GM23338 (cell line): ENCODE data around the gene SLC38A9. TPM values are rescaled to one million over a fixed set of nuclear protein-coding genes. Genes with fewer than 3 reads are reported as not detected.

Experiments used
- ATAC-seq: fragments of 200-7000 bp; cut with Tn5 transposase; 3 replicates; pipeline ENCODE4 v1.9.1; 2020
- DNase-seq: peaks from one replicate; pipeline ENCODE4 v3.0.0-alpha.2; 2015; ENCODE audit warnings: low spot score
- H2AFZ ChIP-seq: fragments of 200-600 bp; sonication (generic); 2 replicates; pipeline ENCODE4 v1.8.0; 2016; ENCODE audit warnings: antibody characterized with exemption, mild to moderate bottlenecking, moderate library complexity
- H3F3A ChIP-seq: fragments of 200-600 bp; sonication (generic); replicated peaks from 2 replicates; pipeline ENCODE4 v1.8.0; 2017; ENCODE audit warnings: antibody characterized with exemption, mixed run types, low read depth
- H3K27ac ChIP-seq: fragments of 200-600 bp; sonication (generic); 2 replicates; pipeline ENCODE4 v1.6.1; 2016; ENCODE audit warnings: low read depth
- H3K27me3 ChIP-seq: fragments of 200-600 bp; sonication (generic); 2 replicates; pipeline ENCODE4 v1.8.0; 2016; ENCODE audit warnings: mild to moderate bottlenecking, mixed run types, moderate library complexity; ENCODE audit not compliant: insufficient read depth
- H3K36me3 ChIP-seq: fragments of 200-600 bp; sonication (generic); 2 replicates; pipeline ENCODE4 v1.8.0; 2016; ENCODE audit warnings: mild to moderate bottlenecking; ENCODE audit not compliant: insufficient read depth
- H3K4me1 ChIP-seq: fragments of 200-600 bp; sonication (generic); 2 replicates; pipeline ENCODE4 v1.8.0; 2016; ENCODE audit warnings: mild to moderate bottlenecking, moderate library complexity; ENCODE audit not compliant: insufficient read depth
- H3K4me2 ChIP-seq: fragments of 200-600 bp; sonication (generic); 2 replicates; pipeline ENCODE4 v1.7.1; 2017; ENCODE audit warnings: mixed run types
- H3K4me3 ChIP-seq: fragments of 200-600 bp; sonication (generic); 2 replicates; pipeline ENCODE4 v1.6.1; 2016; ENCODE audit warnings: mixed run types
- H3K79me2 ChIP-seq: fragments of 200-600 bp; sonication (generic); replicated peaks from 2 replicates; pipeline ENCODE4 v1.8.0; 2017; ENCODE audit warnings: mild to moderate bottlenecking; ENCODE audit not compliant: insufficient read depth
- H3K9me2 ChIP-seq: fragments of 200-600 bp; sonication (generic); 2 replicates; pipeline ENCODE4 v1.8.0; 2017; ENCODE audit not compliant: insufficient read depth
- H4K20me1 ChIP-seq: fragments of 200-600 bp; sonication (generic); replicated peaks from 2 replicates; pipeline ENCODE4 v1.8.0; 2017; ENCODE audit warnings: mild to moderate bottlenecking; ENCODE audit not compliant: insufficient read depth
- H3K27ac Mint-ChIP-seq: 2 replicates; pipeline ENCODE4 v1.8.0; 2020; ENCODE audit warnings: inconsistent platforms, mild to moderate bottlenecking, moderate library complexity, mixed read lengths
- H3K27me3 Mint-ChIP-seq: 3 replicates; pipeline ENCODE4 v1.8.0; 2022; ENCODE audit warnings: low read depth, mild to moderate bottlenecking, moderate library complexity, mixed read lengths, inconsistent platforms; ENCODE audit not compliant: insufficient read depth, poor library complexity
- H3K36me3 Mint-ChIP-seq: 3 replicates; pipeline ENCODE4 v1.8.0; 2021; ENCODE audit warnings: low read depth, mild to moderate bottlenecking, inconsistent platforms, moderate library complexity, mixed read lengths
- H3K4me1 Mint-ChIP-seq: 3 replicates; pipeline ENCODE4 v1.8.0; 2020; ENCODE audit warnings: mild to moderate bottlenecking, inconsistent platforms, mixed read lengths
- H3K4me3 Mint-ChIP-seq: 3 replicates; pipeline ENCODE4 v1.8.0; 2021; ENCODE audit warnings: moderate library complexity, mild to moderate bottlenecking, inconsistent platforms, mixed read lengths
- H3K9me3 Mint-ChIP-seq: 3 replicates; pipeline ENCODE4 v1.8.0; 2020; ENCODE audit warnings: moderate library complexity, mild to moderate bottlenecking, inconsistent platforms, mixed read lengths
- CREB1 ChIP-seq: fragments of 250-450 bp; sonication (Bioruptor Pico); IDR thresholded peaks from 2 replicates; pipeline ENCODE4 v1.5.0; 2020; ENCODE audit warnings: low read depth, mild to moderate bottlenecking, moderate library complexity
- CTCF ChIP-seq, 2 experiments: fragments of 200-600 bp in 1 of 2; sonication (generic) in 1 of 2; conservative IDR thresholded peaks; 2 replicates each; pipeline versions ENCODE4 v1.5.1 to v1.6.1; 2016 to 2017; ENCODE audit warnings: antibody characterized with exemption in 2 of 2, low read depth in 2 of 2, mild to moderate bottlenecking in 2 of 2, moderate library complexity in 1 of 2
- ETS1 ChIP-seq: IDR thresholded peaks from 2 replicates; pipeline ENCODE4 v1.6.1; 2016; ENCODE audit warnings: antibody characterized with exemption
- EZH2 ChIP-seq: fragments of 200-600 bp; sonication (generic); IDR thresholded peaks from one replicate; pipeline ENCODE4 v1.8.0; 2017; ENCODE audit warnings: antibody characterized with exemption, mild to moderate bottlenecking, low read depth; ENCODE audit not compliant: unreplicated experiment
- EZH2phosphoT487 ChIP-seq: fragments of 200-600 bp; sonication (generic); IDR thresholded peaks from one replicate; pipeline ENCODE4 v1.8.1; 2018; ENCODE audit warnings: antibody characterized with exemption; ENCODE audit not compliant: unreplicated experiment
- NANOG ChIP-seq: IDR thresholded peaks from 2 replicates; pipeline ENCODE4 v1.6.1; 2016; ENCODE audit warnings: antibody characterized with exemption, borderline replicate concordance
- POLR2AphosphoS5 ChIP-seq: IDR thresholded peaks from 2 replicates; pipeline ENCODE4 v1.6.1; 2016; ENCODE audit warnings: antibody characterized with exemption, low read depth
- STAT1 ChIP-seq: IDR thresholded peaks from one replicate; pipeline ENCODE4 v1.6.1; 2016; ENCODE audit warnings: antibody characterized with exemption; ENCODE audit not compliant: unreplicated experiment
- ZNF114 ChIP-seq: fragments of 250-450 bp; sonication (Bioruptor Pico); IDR thresholded peaks from 2 replicates; pipeline ENCODE4 v1.5.0; 2020; ENCODE audit warnings: mild to moderate bottlenecking, moderate library complexity
- ZNF331 ChIP-seq: fragments of 250-450 bp; sonication (Bioruptor Pico); IDR thresholded peaks from 2 replicates; pipeline ENCODE4 v1.5.0; 2020; ENCODE audit warnings: low read depth, mild to moderate bottlenecking, moderate library complexity
- ZNF462 ChIP-seq: fragments of 250-450 bp; sonication (Bioruptor Pico); IDR thresholded peaks from 2 replicates; pipeline ENCODE4 v1.5.0; 2020; ENCODE audit warnings: mild to moderate bottlenecking, moderate library complexity
- polyA plus RNA-seq: library from polyadenylated mRNA; unstranded; fragments of >200 nt; fragmentation: Nextera tagmentation; extraction: Ambion mirVana; gene quantifications from 2 replicates; pipeline ENCODE4 v1.2.1, GENCODE V29; 2016
- total RNA-seq: library from RNA; depleted of rRNA; stranded (reverse); fragments of >200 nt; shearing (Covaris generic); gene quantifications from 2 replicates; pipeline ENCODE4 v1.2.3, GENCODE V29; 2014

The SLC38A9 gene
- total and polyA plus RNA-seq, 2 experiments from 2014 or later = 30.8 to 64.8 TPM

GRCh38 chr5:55634209-55634805 is 77.8 kb downstream of the SLC38A9 start (continued):
- no peak for TF ChIP-seq CTCF (conservative IDR thresholded peaks at IDR 0.05; ENCODE audit: low read depth in 2 of 2)
- no peak for TF ChIP-seq EZH2phosphoT487
- no peak for TF ChIP-seq ZNF114 (CRISPR knock-in tag)
- no peak for TF ChIP-seq POLR2AphosphoS5

GRCh38 chr5:55633574-55634208 is 78.4 kb downstream of the SLC38A9 start:
- Histone ChIP-seq H4K20me1 (no peaks in the 10 kb centered on the region), H3K4me1 (peaks cover 21% of the 10 kb centered on the region), H3K36me3 (no peaks in the 10 kb centered on the region), H3K79me2 (no peaks in the 10 kb centered on the region), H3K27me3 (no peaks in the 10 kb centered on the region), H3F3A (0 out of 2 replicates have a peak, but pooled peaks cover 3% of the 10 kb centered on the region), H3K4me3 (no peak overlapping the region), H3K9me2 (no peaks in the 10 kb centered on the region), H3K4me2 (no peak overlapping the region), H2AFZ (no peak overlapping the region), H3K27ac (peak overlapping the region; percentile 21; the same call in 1 of the 2 replicates)
- TF ChIP-seq STAT1 (no peak), ZNF114 (CRISPR knock-in tag) (no peak), EZH2phosphoT487 (no peak), CREB1 (no peak), NANOG (no peak), ZNF462 (CRISPR knock-in tag) (no peak), ZNF331 (CRISPR knock-in tag) (no peak), EZH2 (no peak), CTCF (conservative IDR thresholded peaks at IDR 0.05; ENCODE audit: low read depth in 2 of 2) (no peak), ETS1 (no peak)
- Mint-ChIP-seq H3K4me1 (peaks cover 20% of the 10 kb centered on the region), H3K27ac (no peak overlapping the region; the same call in 1 of the 2 replicates), H3K36me3 (peaks cover 12% of the 10 kb centered on the region; the same call in 2 of the 3 replicates), H3K27me3 (peaks cover 2% of the 10 kb centered on the region), H3K4me3 (no peak overlapping the region), H3K9me3 (no peaks in the 10 kb centered on the region)
- DNase-seq = no peak
- no peak for ATAC-seq
